B cell (primary cell): ENCODE measurements around the gene KLHL6. TPM values are rescaled to one million over a fixed set of nuclear protein-coding genes. Genes with fewer than 3 reads are reported as not detected.

Experiments used
- ATAC-seq: fragments of 200-7000 bp; cut with Tn5 transposase; one replicate; pipeline ENCODE4 v1.10.0; 2021; ENCODE audit warnings: low read depth, mild to moderate bottlenecking, moderate number of reproducible peaks, moderate library complexity
- CTCF ChIA-PET: fragments of 350-600 bp; sonication (Branson Sonifier 250); formaldehyde crosslinking; loops from one replicate; lab custom pipeline; 2021; ENCODE audit warnings: antibody characterized with exemption, inconsistent platforms; lab: Charles Lee
- POLR2A ChIA-PET: fragments of 350-600 bp; sonication (Branson Sonifier 250); formaldehyde crosslinking; loops from one replicate; lab custom pipeline; 2021; ENCODE audit warnings: antibody characterized with exemption; lab: Charles Lee
- DNase-seq: peaks from one replicate; pipeline ENCODE4 v3.0.0; 2013
- H2AFZ ChIP-seq: 2 replicates; pipeline ENCODE4 v1.6.1; 2012; ENCODE audit warnings: mild to moderate bottlenecking, low read depth, low read length; ENCODE audit not compliant: insufficient read depth, poor library complexity, severe bottlenecking
- H3K27ac ChIP-seq, 2 donors: 1 replicate in 1 of 2; 2 replicates in 1 of 2; pipeline ENCODE4 v1.5.1; 2012 to 2013; ENCODE audit warnings: low read length in 2 of 2, mild to moderate bottlenecking in 2 of 2, moderate library complexity in 1 of 2
- H3K27me3 ChIP-seq, 4 experiments: fragments of 200-600 bp in 1 of 4; sonication (generic) in 1 of 4; replicated peaks in 1 of 4; 1 replicate in 2 of 4; 2 replicates in 2 of 4; pipeline versions ENCODE4 v1.6.1 to v1.7.0; 2013 to 2016; ENCODE audit warnings: low read length in 3 of 4, mild to moderate bottlenecking in 2 of 4, mixed read lengths in 1 of 4, moderate library complexity in 1 of 4; ENCODE audit not compliant: insufficient read depth in 4 of 4, control insufficient read depth in 3 of 4; ENCODE audit errors: control extremely low read depth in 1 of 4
- H3K36me3 ChIP-seq, 2 experiments: replicated peaks in 1 of 2; 1 replicate in 1 of 2; 2 replicates in 1 of 2; pipeline versions ENCODE4 v1.6.1 to v1.7.1; 2013; ENCODE audit warnings: low read length in 1 of 2; ENCODE audit not compliant: insufficient read depth in 2 of 2, control insufficient read depth in 1 of 2; ENCODE audit errors: control extremely low read depth in 1 of 2, extremely low read depth in 1 of 2
- H3K4me1 ChIP-seq, 2 donors: fragments of 200-600 bp in 1 of 2; sonication (generic) in 1 of 2; 1 replicate in 1 of 2; 2 replicates in 1 of 2; pipeline versions ENCODE4 v1.5.1 to v1.6.1; 2013 to 2017; ENCODE audit warnings: low read length in 2 of 2; ENCODE audit not compliant: control insufficient read depth in 2 of 2, insufficient read depth in 2 of 2
- H3K4me2 ChIP-seq: replicated peaks from 2 replicates; pipeline ENCODE3; 2012; ENCODE audit warnings: mild to moderate bottlenecking, low read depth, low read length; ENCODE audit not compliant: poor library complexity, severe bottlenecking
- H3K4me3 ChIP-seq, 5 experiments: fragments of 200-600 bp in 1 of 5; sonication (generic) in 1 of 5; 1 replicate in 3 of 5; 2 replicates in 2 of 5; pipeline versions ENCODE4 v1.5.1 to v1.7.0; 2011 to 2016; ENCODE audit warnings: low read length in 4 of 5, mild to moderate bottlenecking in 4 of 5, low read depth in 2 of 5, control low read depth in 1 of 5, moderate library complexity in 1 of 5; ENCODE audit not compliant: insufficient read depth in 1 of 5; ENCODE audit errors: control extremely low read depth in 1 of 5, extremely low read depth in 1 of 5
- H3K79me2 ChIP-seq: fragments of 200-600 bp; sonication (generic); one replicate; pipeline ENCODE4 v1.6.0; 2016; ENCODE audit warnings: low read length; ENCODE audit not compliant: control insufficient read depth, insufficient read depth
- H3K9ac ChIP-seq: fragments of 200-600 bp; sonication (generic); 2 replicates; pipeline ENCODE4 v1.6.1; 2017; ENCODE audit warnings: mild to moderate bottlenecking, low read length, moderate library complexity
- H3K9me3 ChIP-seq, 3 donors: one replicate each; pipeline versions ENCODE4 v1.6.1 to v1.7.1; 2013; ENCODE audit warnings: low read length in 2 of 3; ENCODE audit not compliant: control insufficient read depth in 2 of 3, insufficient read depth in 1 of 3; ENCODE audit errors: control extremely low read depth in 1 of 3
- H4K20me1 ChIP-seq: 2 replicates; pipeline ENCODE4 v1.6.0; 2012; ENCODE audit warnings: mild to moderate bottlenecking, low read length; ENCODE audit not compliant: insufficient read depth, control insufficient read depth, poor library complexity, severe bottlenecking
- H3K27ac Mint-ChIP-seq: one replicate; pipeline ENCODE4 v1.8.0; 2021; ENCODE audit warnings: mixed read lengths
- H3K27me3 Mint-ChIP-seq: one replicate; pipeline ENCODE4 v1.8.0; 2021; ENCODE audit warnings: mixed read lengths
- H3K4me1 Mint-ChIP-seq: one replicate; pipeline ENCODE4 v1.8.0; 2021; ENCODE audit warnings: mixed read lengths
- H3K4me3 Mint-ChIP-seq: one replicate; pipeline ENCODE4 v1.8.0; 2021; ENCODE audit warnings: mixed read lengths
- H3K9me3 Mint-ChIP-seq: one replicate; pipeline ENCODE4 v1.8.0; 2022; ENCODE audit warnings: mixed read lengths; ENCODE audit not compliant: insufficient read depth
- CTCF ChIP-seq: fragments of 200-600 bp; IDR thresholded peaks from one replicate; pipeline ENCODE4 v1.8.0; 2022; ENCODE audit warnings: antibody characterized with exemption, mild to moderate bottlenecking
- EZH2 ChIP-seq: IDR thresholded peaks from 2 replicates; pipeline ENCODE4 v1.6.1; 2012; ENCODE audit warnings: borderline replicate concordance, low read depth, mild to moderate bottlenecking, moderate library complexity, low read length; ENCODE audit not compliant: insufficient read depth, poor library complexity, severe bottlenecking
- WGBS: methylation state at CpG from one replicate; pipeline ENCODE4 v1.1.5; 2013; ENCODE audit warnings: missing lambda C conversion rate; ENCODE audit not compliant: insufficient coverage; 5-methylcytosine and 5-hydroxymethylcytosine counted together
- intact Hi-C: fragments of 100-400 bp; cut with micrococcal nuclease; formaldehyde crosslinking; loops from one replicate; pipeline ENCODE4 v1.10.0; 2022
- polyA plus RNA-seq: library from polyadenylated mRNA; depleted of rRNA; stranded (reverse); fragments of >200 nt; gene quantifications from 2 replicates; pipeline ENCODE4 v1.2.3, GENCODE V29; 2012
- total RNA-seq, 2 donors: library from RNA; stranded (reverse); fragments of 120-200 nt in 1 of 2; gene quantifications; 1 replicate in 1 of 2; 2 replicates in 1 of 2; pipeline versions ENCODE4 v1.2.3 to v1.2.4, GENCODE V29; 2013 to 2022

The KLHL6 gene
- total and polyA plus RNA-seq, 2 donors (not counting 1 experiment from before 2014, with no cell fraction given) = 29.6 to 69.7 TPM

- ATAC-seq (peak; percentile 23), DNase-seq (peak; percentile 42)
- H3K27me3 ChIP-seq = peaks cover 0 to 4% (median 0%) of the 10 kb centered on the region in 4 experiments
- no peak overlapping the region for H3K27ac ChIP-seq
- intact Hi-C loops = no loop called here
- ChIA-PET POLR2A (interaction anchor here (0.6 kb wide), 1 partner anchor 14 kb away, joined by 3 read pairs; no protein-coding TSS in a partner anchor), CTCF (interaction anchor here (0.6 kb wide), 1 partner anchor 180 kb away, joined by 3 read pairs; no protein-coding TSS in a partner anchor)
- H3K9me3 Mint-ChIP-seq = no peaks in the 10 kb centered on the region
- H3K36me3 ChIP-seq = no peaks in the 10 kb centered on the region
- peak overlapping the region; percentile 47 for H3K27ac Mint-ChIP-seq
- H3K4me3 ChIP-seq = no peak overlapping the region
- H3K4me1 Mint-ChIP-seq = peaks cover 55% of the 10 kb centered on the region
- peaks cover 6% of the 10 kb centered on the region for H4K20me1 ChIP-seq
- H3K4me1 ChIP-seq = peaks cover 35 to 53% of the 10 kb centered on the region in 2 donors
- 39% methylated on average over 2 of the region's 2 CpGs for WGBS
- no peaks in the 10 kb centered on the region for H3K79me2 ChIP-seq
- peaks cover 0 to 3% (median 0%) of the 10 kb centered on the region in 3 donors for H3K9me3 ChIP-seq
- H2AFZ ChIP-seq = no peak overlapping the region
- no peak overlapping the region for H3K9ac ChIP-seq
- peaks cover 5% of the 10 kb centered on the region for H3K27me3 Mint-ChIP-seq
- TF ChIP-seq CTCF (no peak), EZH2 (no peak)
- peak overlapping the region; percentile 42 for H3K4me2 ChIP-seq
- peak overlapping the region; percentile 60 for H3K4me3 Mint-ChIP-seq
Measured at GRCh38 chr3:183587336-183587735, 31.8 kb upstream of the KLHL6 start.

GRCh38 chr3:183586477-183586876 lies 31.0 kb upstream of the KLHL6 start:
- peaks cover 48% of the 10 kb centered on the region for H3K4me1 Mint-ChIP-seq
- WGBS = 19% methylated on average over 4 of the region's 5 CpGs
- H3K4me2 ChIP-seq = peak overlapping the region; percentile 35

More at GRCh38 chr3:183586477-183586876, 31.0 kb upstream of the KLHL6 start:
- Histone ChIP-seq H3K27ac (no peak overlapping the region), H3K79me2 (no peaks in the 10 kb centered on the region), H4K20me1 (peaks cover 3% of the 10 kb centered on the region), H3K27me3 (peaks cover 0 to 4% (median 0%) of the 10 kb centered on the region in 4 experiments), H3K4me3 (no peak overlapping the region), H3K36me3 (no peaks in the 10 kb centered on the region), H3K4me1 (peaks cover 26 to 44% of the 10 kb centered on the region in 2 donors), H2AFZ (no peak overlapping the region), H3K9me3 (peaks cover 0 to 3% (median 0%) of the 10 kb centered on the region in 3 donors), H3K9ac (no peak overlapping the region)
- Mint-ChIP-seq H3K9me3 (no peaks in the 10 kb centered on the region), H3K4me3 (peak overlapping the region; percentile 1), H3K27ac (no peak overlapping the region), H3K27me3 (peaks cover 5% of the 10 kb centered on the region)
- ATAC-seq (no peak), DNase-seq (no peak)
- TF ChIP-seq CTCF (no peak), EZH2 (no peak)
- CTCF ChIA-PET = no interaction called here
- POLR2A ChIA-PET = no interaction called here
- intact Hi-C loops = no loop called here
